Gastroesophageal sphincter (tissue), 4 donors: Measurements from ENCODE around the gene MGAT3. TPM values are rescaled to one million over a fixed set of nuclear protein-coding genes. Genes with fewer than 3 reads are reported as not detected.

Source experiments
- ATAC-seq: fragments of 150-250 bp; one replicate; pipeline ENCODE4 v1.9.1; 2016; ENCODE audit warnings: mild to moderate bottlenecking, moderate library complexity
- H3K27ac ChIP-seq, 4 donors: fragments of 200-600 bp; sonication (generic) in 3 of 4; 1 replicate in 3 of 4; 2 replicates in 1 of 4; pipeline ENCODE4 v1.5.1; 2016 to 2019
- H3K27me3 ChIP-seq: fragments of 200-600 bp; sonication (generic); one replicate; pipeline ENCODE4 v1.5.1; 2019
- H3K36me3 ChIP-seq, 2 donors: fragments of 200-600 bp; sonication (generic); one replicate each; pipeline ENCODE4 v1.5.1; 2019; ENCODE audit warnings: control low read depth in 1 of 2
- H3K4me1 ChIP-seq, 3 donors: fragments of 200-600 bp; sonication (generic); 1 replicate in 2 of 3; 2 replicates in 1 of 3; pipeline ENCODE4 v1.5.1; 2016 to 2019; ENCODE audit warnings: control low read depth in 2 of 3
- H3K4me3 ChIP-seq, 2 donors: fragments of 200-600 bp; sonication (generic); one replicate each; pipeline ENCODE4 v1.5.1; 2019; ENCODE audit warnings: mild to moderate bottlenecking in 1 of 2, moderate library complexity in 1 of 2
- H3K9me3 ChIP-seq, 3 donors: fragments of 200-600 bp; sonication (generic); one replicate each; pipeline ENCODE4 v1.5.1; 2017 to 2019; ENCODE audit warnings: control low read depth in 2 of 3
- EP300 ChIP-seq: sonication (generic); formaldehyde crosslinking; IDR thresholded peaks from one replicate; pipeline ENCODE4 v1.6.1; 2017; ENCODE audit warnings: antibody characterized with exemption, mild to moderate bottlenecking
- POLR2A ChIP-seq, 2 donors: fragments of 450-650 bp; IDR thresholded peaks; one replicate each; pipeline ENCODE4 v1.6.1; 2017; ENCODE audit warnings: antibody characterized with exemption in 2 of 2, mild to moderate bottlenecking in 2 of 2, moderate library complexity in 1 of 2
- POLR2AphosphoS5 ChIP-seq: sonication (generic); formaldehyde crosslinking; IDR thresholded peaks from one replicate; pipeline ENCODE4 v1.6.1; 2017; ENCODE audit warnings: antibody characterized with exemption
- WGBS, 2 donors: methylation state at CpG; one replicate each; pipeline ENCODE4 v1.1.5; 2018; ENCODE audit warnings: low coverage in 1 of 2; 5-methylcytosine and 5-hydroxymethylcytosine counted together
- total RNA-seq, 4 donors: library from RNA; depleted of rRNA; stranded (reverse); fragments of >200 nt; gene quantifications; one replicate each; pipeline ENCODE4 v1.1.0, GENCODE V29; 2016
- TF ChIP-seq, protein P1 (sequence below), 4 experiments: fragments of 200-600 bp in 2 of 4; fragments of 450-650 bp in 2 of 4; sonication (generic) in 1 of 4; IDR thresholded peaks; one replicate each; pipeline ENCODE4 v1.5.1; 2017 to 2019; ENCODE audit warnings: antibody characterized with exemption in 4 of 4, mild to moderate bottlenecking in 2 of 4, moderate library complexity in 2 of 4

Gene MGAT3
- total RNA-seq, 4 donors from 2014 or later: 2.6 to 3.9 (median 2.9) TPM

- Histone ChIP-seq H3K27me3 (peaks cover 37% of the 10 kb centered on the region), H3K4me1 (no peaks in the 10 kb centered on the region), H3K9me3 (no peaks in the 10 kb centered on the region), H3K36me3 (no peaks in the 10 kb centered on the region), H3K4me3 (no peak overlapping the region), H3K27ac (no peak overlapping the region)
- no peak for ATAC-seq
- 89 to 91% methylated on average over 4 to 8 of the region's 13 CpGs for whole genome bisulfite sequencing, 2 donors
- TF ChIP-seq, protein P1, sequence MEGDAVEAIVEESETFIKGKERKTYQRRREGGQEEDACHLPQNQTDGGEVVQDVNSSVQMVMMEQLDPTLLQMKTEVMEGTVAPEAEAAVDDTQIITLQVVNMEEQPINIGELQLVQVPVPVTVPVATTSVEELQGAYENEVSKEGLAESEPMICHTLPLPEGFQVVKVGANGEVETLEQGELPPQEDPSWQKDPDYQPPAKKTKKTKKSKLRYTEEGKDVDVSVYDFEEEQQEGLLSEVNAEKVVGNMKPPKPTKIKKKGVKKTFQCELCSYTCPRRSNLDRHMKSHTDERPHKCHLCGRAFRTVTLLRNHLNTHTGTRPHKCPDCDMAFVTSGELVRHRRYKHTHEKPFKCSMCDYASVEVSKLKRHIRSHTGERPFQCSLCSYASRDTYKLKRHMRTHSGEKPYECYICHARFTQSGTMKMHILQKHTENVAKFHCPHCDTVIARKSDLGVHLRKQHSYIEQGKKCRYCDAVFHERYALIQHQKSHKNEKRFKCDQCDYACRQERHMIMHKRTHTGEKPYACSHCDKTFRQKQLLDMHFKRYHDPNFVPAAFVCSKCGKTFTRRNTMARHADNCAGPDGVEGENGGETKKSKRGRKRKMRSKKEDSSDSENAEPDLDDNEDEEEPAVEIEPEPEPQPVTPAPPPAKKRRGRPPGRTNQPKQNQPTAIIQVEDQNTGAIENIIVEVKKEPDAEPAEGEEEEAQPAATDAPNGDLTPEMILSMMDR (IDR thresholded peaks at IDR 0.05): no peak
- TF ChIP-seq EP300: no peak
- no peak for TF ChIP-seq POLR2AphosphoS5
- no peak for TF ChIP-seq POLR2A (IDR thresholded peaks at IDR 0.05)
Observed at GRCh38 chr22:39450258-39450955, 6.4 kb upstream of the MGAT3 start.

GRCh38 chr22:39452740-39453040 is 4.1 kb upstream of the MGAT3 start:
- Histone ChIP-seq H3K27me3 (peaks cover 38% of the 10 kb centered on the region), H3K9me3 (no peaks in the 10 kb centered on the region), H3K27ac (no peak overlapping the region), H3K4me1 (peaks cover 0 to 11% (median 1%) of the 10 kb centered on the region in 3 donors), H3K36me3 (no peaks in the 10 kb centered on the region), H3K4me3 (no peak overlapping the region)
- WGBS, 2 donors: 60 to 92% methylated on average over 1 to 2 of the region's 6 CpGs
- ATAC-seq: no peak
- TF ChIP-seq EP300 (no peak), POLR2A (IDR thresholded peaks at IDR 0.05) (no peak), POLR2AphosphoS5 (no peak)
- TF ChIP-seq, protein P1 (IDR thresholded peaks at IDR 0.05): no peak

DNA sequence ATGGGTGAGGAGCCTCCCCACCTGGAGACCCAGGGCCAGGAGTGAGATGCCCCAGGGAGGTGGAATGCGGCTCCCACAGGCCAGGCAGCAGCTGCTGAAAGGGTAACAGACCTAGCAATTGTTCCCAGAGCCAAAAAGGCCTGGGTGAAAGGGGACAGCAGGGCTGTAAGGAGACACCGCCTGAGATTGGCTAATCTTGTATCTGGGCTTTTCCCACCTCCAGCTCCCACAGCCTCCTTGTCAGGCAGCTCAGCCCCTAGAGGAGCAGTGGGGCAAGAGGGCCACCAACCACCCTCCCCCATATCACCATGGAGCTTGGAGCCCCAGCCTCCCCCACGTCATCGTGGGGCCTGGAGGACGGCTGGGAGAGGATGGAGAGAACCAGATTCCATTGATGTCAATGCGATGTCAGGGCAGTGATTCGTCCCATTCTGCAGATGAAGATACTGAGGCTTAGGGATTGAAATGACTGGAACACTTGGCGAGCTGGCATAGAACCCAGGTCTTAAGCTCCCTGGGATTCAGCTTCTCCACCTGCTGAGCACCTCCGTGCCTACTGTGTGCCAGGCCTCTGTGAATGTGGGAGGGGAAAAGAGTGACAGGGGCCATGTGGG is 2.9 kb upstream of the MGAT3 start:
- Histone ChIP-seq H3K4me1 (peaks cover 0 to 22% (median 4%) of the 10 kb centered on the region in 3 donors), H3K9me3 (no peaks in the 10 kb centered on the region), H3K4me3 (no peak overlapping the region), H3K27me3 (peaks cover 39% of the 10 kb centered on the region), H3K36me3 (no peaks in the 10 kb centered on the region), H3K27ac (peak overlapping the region in 2 of 4 donors; percentile 2 to 24)
- 50 to 70% methylated on average over 2 to 4 of the region's 9 CpGs for WGBS, 2 donors
- TF ChIP-seq EP300 (no peak), POLR2A (IDR thresholded peaks at IDR 0.05) (no peak), POLR2AphosphoS5 (no peak)
- TF ChIP-seq, protein P1 (IDR thresholded peaks at IDR 0.05): no peak
- no peak for ATAC-seq

DNA sequence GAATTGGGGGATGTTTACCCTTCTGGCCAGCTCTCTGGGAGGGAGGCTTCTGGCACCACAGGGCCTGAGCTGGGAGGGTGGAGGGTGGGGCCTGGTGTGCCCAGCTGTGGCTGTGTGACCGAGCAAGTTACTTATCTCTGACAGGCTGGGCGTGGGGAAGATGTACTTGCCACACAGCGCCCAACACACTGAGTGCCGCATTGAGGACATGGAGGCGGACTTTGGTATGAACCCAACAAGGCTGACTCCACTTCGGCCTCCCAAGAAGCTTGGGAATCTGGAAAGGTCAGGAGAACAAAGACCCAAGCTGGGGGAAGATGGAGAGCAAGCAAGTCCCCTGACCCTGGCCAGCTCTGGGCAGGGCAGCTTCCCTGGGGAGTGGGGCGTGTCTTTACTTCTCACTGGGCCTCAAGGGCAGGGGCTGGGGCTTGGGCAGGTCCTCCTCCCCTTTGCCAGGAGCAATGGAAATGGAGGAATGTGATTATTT is 2.4 kb upstream of the MGAT3 start:
- H3K4me3 ChIP-seq: no peak overlapping the region
- peak; percentile 25 for ATAC-seq
- peaks cover 37% of the 10 kb centered on the region for H3K27me3 ChIP-seq
- TF ChIP-seq POLR2A (IDR thresholded peaks at IDR 0.05) (no peak), POLR2AphosphoS5 (no peak), EP300 (no peak)
- TF ChIP-seq, protein P1 (IDR thresholded peaks at IDR 0.05): no peak
- WGBS, 2 donors: 0% methylated on average over 1 of the region's 7 CpGs; no CpG with 5 or more reads in 1 of the 2 donors
- no peaks in the 10 kb centered on the region for H3K9me3 ChIP-seq
- H3K36me3 ChIP-seq: no peaks in the 10 kb centered on the region
- peak overlapping the region in 2 of 4 donors; percentile 2 to 24 for H3K27ac ChIP-seq
- H3K4me1 ChIP-seq: peaks cover 0 to 22% (median 4%) of the 10 kb centered on the region in 3 donors

DNA sequence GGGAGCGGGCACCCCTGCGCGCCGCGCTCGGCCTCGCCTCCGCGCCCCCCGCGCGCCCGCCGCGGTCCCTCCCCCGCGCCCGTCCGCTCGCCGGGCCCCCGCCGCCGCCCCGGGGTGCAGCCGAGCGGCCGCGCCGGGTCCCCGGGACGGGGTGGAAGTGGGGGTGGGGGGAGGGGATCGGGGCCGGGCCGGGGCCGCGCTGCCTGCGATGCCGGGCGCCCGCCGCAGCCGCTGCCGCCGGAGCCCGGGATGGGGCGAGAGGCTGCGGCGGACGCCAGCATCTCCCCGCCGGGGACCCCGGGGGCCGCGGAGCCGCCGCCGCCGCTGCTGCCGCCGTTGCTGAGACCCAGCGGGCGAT is 365 bp downstream of the MGAT3 start:
- WGBS, 2 donors: no CpG with 5 or more reads among the region's 63 CpGs
- Histone ChIP-seq H3K4me3 (peak overlapping the region; percentile 21 to 63), H3K9me3 (no peaks in the 10 kb centered on the region), H3K36me3 (no peaks in the 10 kb centered on the region), H3K27ac (peak overlapping the region in 3 of 4 donors; percentile 71 to 78 (median 72)), H3K27me3 (peaks cover 49% of the 10 kb centered on the region), H3K4me1 (peaks cover 0 to 26% (median 4%) of the 10 kb centered on the region in 3 donors)
- no peak for ATAC-seq
- TF ChIP-seq POLR2A (IDR thresholded peaks at IDR 0.05) (no peak), EP300 (no peak), POLR2AphosphoS5 (no peak)
- TF ChIP-seq, protein P1 (IDR thresholded peaks at IDR 0.05): no peak
